ENCODE data around the gene ZDHHC13. TPM values are rescaled to one million over a fixed set of nuclear protein-coding genes. Genes with fewer than 3 reads are reported as not detected.

The ZDHHC13 gene
- total RNA-seq, 1 experiment from 2014 or later = 35.5 TPM

GRCh38 chr11:19218216-19218615 is 101.2 kb downstream of the ZDHHC13 start:
- Histone ChIP-seq H3K36me3 (ENCODE audit: low read depth) (no peaks in the 10 kb centered on the region), H3K9me2 (ENCODE audit: insufficient read depth) (no peaks in the 10 kb centered on the region; the same call in 1 of the 2 replicates), H3K9me3 (ENCODE audit: insufficient read depth, low read depth) (no peaks in the 10 kb centered on the region), H3K27ac (no peak overlapping the region), H3K79me2 (ENCODE audit: low read depth) (no peaks in the 10 kb centered on the region), H2AFZ (no peak overlapping the region), H3F3A (ENCODE audit: insufficient read depth, low read depth) (no peaks in the 10 kb centered on the region), H4K20me1 (ENCODE audit: insufficient read depth) (no peaks in the 10 kb centered on the region), H3K4me2 (no peak overlapping the region), H3K27me3 (ENCODE audit: insufficient read depth, low read depth) (no peaks in the 10 kb centered on the region), H3K4me3 (no peak overlapping the region), H3K4me1 (replicated peaks; ENCODE audit: insufficient read depth) (no peaks in the 10 kb centered on the region)
- CTCF ChIA-PET = no interaction called here
- POLR2A ChIA-PET (ENCODE audit: unreplicated experiment) = interaction anchor here (0.5 kb wide), 1 partner anchor 14 kb away, joined by 5 read pairs; no protein-coding TSS in a partner anchor
- TF ChIP-seq CTCF (conservative IDR thresholded peaks at IDR 0.05) (no peak), EZH2 (IDR thresholded peaks at IDR 0.05; ENCODE audit: low read depth) (no peak)
- no peak for DNase-seq
- BruUV-seq (replicated peaks) = no TSS peak
- intact Hi-C loops (cut with micrococcal nuclease; ENCODE audit: unreplicated experiment) = no loop called here

GRCh38 chr11:19218786-19219460 is 102.0 kb downstream of the ZDHHC13 start:
- Histone ChIP-seq H3K4me2 (no peak overlapping the region), H3K36me3 (ENCODE audit: low read depth) (no peaks in the 10 kb centered on the region), H3F3A (ENCODE audit: insufficient read depth, low read depth) (no peaks in the 10 kb centered on the region), H3K79me2 (ENCODE audit: low read depth) (no peaks in the 10 kb centered on the region), H3K4me1 (replicated peaks; ENCODE audit: insufficient read depth) (no peaks in the 10 kb centered on the region), H4K20me1 (ENCODE audit: insufficient read depth) (no peaks in the 10 kb centered on the region), H2AFZ (no peak overlapping the region), H3K4me3 (no peak overlapping the region), H3K9me3 (ENCODE audit: insufficient read depth, low read depth) (no peaks in the 10 kb centered on the region), H3K27me3 (ENCODE audit: insufficient read depth, low read depth) (no peaks in the 10 kb centered on the region), H3K9me2 (ENCODE audit: insufficient read depth) (no peaks in the 10 kb centered on the region; the same call in 1 of the 2 replicates), H3K27ac (no peak overlapping the region)
- intact Hi-C loops (cut with micrococcal nuclease; ENCODE audit: unreplicated experiment) = no loop called here
- DNase-seq = no peak
- no peak for TF ChIP-seq CTCF (conservative IDR thresholded peaks at IDR 0.05)
- no peak for TF ChIP-seq EZH2 (IDR thresholded peaks at IDR 0.05; ENCODE audit: low read depth)
- ChIA-PET CTCF (no interaction called here), POLR2A (ENCODE audit: unreplicated experiment) (interaction anchor here (0.5 kb wide), 1 partner anchor 13 kb away, joined by 5 read pairs; no protein-coding TSS in a partner anchor)
- no TSS peak for BruUV-seq (replicated peaks)

- H3K27ac ChIP-seq = no peak overlapping the region
- no peak for DNase-seq
- ChIA-PET POLR2A (ENCODE audit: unreplicated experiment) (interaction anchor here (0.9 kb wide), 1 partner anchor 1012 kb away, joined by 8 read pairs; no protein-coding TSS in a partner anchor), CTCF (interaction anchor here (0.7 kb wide), 1 partner anchor 136 kb away, joined by 4 read pairs; no protein-coding TSS in a partner anchor)
- no peaks in the 10 kb centered on the region for H3K9me3 ChIP-seq (ENCODE audit: insufficient read depth, low read depth)
- no peaks in the 10 kb centered on the region for H3K4me1 ChIP-seq (replicated peaks; ENCODE audit: insufficient read depth)
- no peaks in the 10 kb centered on the region for H3K79me2 ChIP-seq (ENCODE audit: low read depth)
- TF ChIP-seq EZH2 (IDR thresholded peaks at IDR 0.05; ENCODE audit: low read depth) = no peak
- H2AFZ ChIP-seq = no peak overlapping the region
- no TSS peak for BruUV-seq (replicated peaks)
- H4K20me1 ChIP-seq (ENCODE audit: insufficient read depth) = no peaks in the 10 kb centered on the region
- no peaks in the 10 kb centered on the region for H3K27me3 ChIP-seq (ENCODE audit: insufficient read depth, low read depth)
- no peak overlapping the region for H3K4me2 ChIP-seq
- H3K36me3 ChIP-seq (ENCODE audit: low read depth) = peaks cover 11% of the 10 kb centered on the region; the same call in 1 of the 2 replicates
- intact Hi-C loops (cut with micrococcal nuclease; ENCODE audit: unreplicated experiment) = no loop called here
- no peaks in the 10 kb centered on the region for H3F3A ChIP-seq (ENCODE audit: insufficient read depth, low read depth)
- H3K4me3 ChIP-seq = no peak overlapping the region
- no peaks in the 10 kb centered on the region; the same call in 1 of the 2 replicates for H3K9me2 ChIP-seq (ENCODE audit: insufficient read depth)
Observed at GRCh38 chr11:19220903-19221724, 104.1 kb downstream of the ZDHHC13 start.

Data from PC-9 (cell line).